HG03378 (cell line): ENCODE data around the gene PARD3B.

Source experiments
- ATAC-seq: cut with Tn5 transposase; IDR thresholded peaks from one replicate; pipeline ENCODE4 v1.9.1; 2021; ENCODE audit warnings: mild to moderate bottlenecking, moderate library complexity; ENCODE audit not compliant: unreplicated experiment

Gene PARD3B, protein sequence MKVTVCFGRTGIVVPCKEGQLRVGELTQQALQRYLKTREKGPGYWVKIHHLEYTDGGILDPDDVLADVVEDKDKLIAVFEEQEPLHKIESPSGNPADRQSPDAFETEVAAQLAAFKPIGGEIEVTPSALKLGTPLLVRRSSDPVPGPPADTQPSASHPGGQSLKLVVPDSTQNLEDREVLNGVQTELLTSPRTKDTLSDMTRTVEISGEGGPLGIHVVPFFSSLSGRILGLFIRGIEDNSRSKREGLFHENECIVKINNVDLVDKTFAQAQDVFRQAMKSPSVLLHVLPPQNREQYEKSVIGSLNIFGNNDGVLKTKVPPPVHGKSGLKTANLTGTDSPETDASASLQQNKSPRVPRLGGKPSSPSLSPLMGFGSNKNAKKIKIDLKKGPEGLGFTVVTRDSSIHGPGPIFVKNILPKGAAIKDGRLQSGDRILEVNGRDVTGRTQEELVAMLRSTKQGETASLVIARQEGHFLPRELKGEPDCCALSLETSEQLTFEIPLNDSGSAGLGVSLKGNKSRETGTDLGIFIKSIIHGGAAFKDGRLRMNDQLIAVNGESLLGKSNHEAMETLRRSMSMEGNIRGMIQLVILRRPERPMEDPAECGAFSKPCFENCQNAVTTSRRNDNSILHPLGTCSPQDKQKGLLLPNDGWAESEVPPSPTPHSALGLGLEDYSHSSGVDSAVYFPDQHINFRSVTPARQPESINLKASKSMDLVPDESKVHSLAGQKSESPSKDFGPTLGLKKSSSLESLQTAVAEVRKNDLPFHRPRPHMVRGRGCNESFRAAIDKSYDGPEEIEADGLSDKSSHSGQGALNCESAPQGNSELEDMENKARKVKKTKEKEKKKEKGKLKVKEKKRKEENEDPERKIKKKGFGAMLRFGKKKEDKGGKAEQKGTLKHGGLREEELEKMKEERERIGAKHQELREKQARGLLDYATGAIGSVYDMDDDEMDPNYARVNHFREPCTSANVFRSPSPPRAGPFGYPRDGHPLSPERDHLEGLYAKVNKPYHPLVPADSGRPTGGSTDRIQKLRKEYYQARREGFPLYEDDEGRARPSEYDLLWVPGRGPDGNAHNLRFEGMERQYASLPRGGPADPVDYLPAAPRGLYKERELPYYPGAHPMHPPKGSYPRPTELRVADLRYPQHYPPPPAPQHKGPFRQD (N-terminal part only)

DNA sequence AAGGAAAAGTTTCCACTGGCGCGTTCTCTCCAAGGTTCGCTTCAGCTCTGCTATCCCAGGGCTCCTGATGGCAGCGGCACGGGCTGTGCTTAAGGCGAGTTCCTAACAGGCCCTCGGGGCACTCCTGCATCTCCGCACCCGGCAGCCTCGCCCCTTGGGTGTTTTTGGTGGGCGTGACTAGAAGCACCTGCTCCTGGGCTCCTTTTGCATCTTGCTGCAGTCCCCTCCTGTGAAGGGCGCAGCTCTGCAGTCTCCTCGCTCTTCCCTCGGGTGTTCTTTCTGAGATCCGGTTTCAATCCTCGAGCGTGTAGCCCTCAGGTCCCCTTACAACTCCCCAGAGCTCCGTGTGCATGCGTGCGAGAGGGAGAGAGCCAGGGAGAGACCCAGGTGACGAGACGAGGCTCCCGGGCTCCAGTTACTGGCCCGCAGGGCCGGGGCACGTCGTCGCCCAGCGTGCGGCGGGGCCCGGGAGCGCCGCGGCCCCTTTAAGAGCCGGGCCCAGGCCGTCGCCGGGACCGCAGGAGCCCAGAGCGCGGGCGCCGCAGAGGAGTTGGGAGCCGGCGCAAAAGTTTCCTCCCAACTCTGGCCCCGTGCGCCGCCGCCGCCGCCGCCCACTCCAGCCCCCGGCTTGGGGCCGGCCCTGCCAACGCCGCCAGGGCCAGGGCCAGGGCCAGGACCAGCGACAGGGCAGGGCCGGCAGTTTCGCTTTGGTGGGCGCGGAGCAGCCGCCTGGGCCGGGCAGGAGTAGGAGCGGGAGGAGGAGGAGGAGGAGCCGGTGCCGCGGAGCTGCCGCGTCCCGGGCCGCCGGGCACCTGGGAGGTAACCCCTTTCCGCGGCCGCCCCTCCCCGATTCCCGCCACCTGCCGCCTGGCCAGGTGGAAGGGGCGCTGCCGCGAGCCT lies at the start of gene PARD3B:
Gene PARD3B, plus strand, starts transcription at position 515 of the 900 bp plus-strand sequence. CDS start 525 bp downstream, outside the sequence.
- peak; percentile 49 for ATAC-seq

DNA sequence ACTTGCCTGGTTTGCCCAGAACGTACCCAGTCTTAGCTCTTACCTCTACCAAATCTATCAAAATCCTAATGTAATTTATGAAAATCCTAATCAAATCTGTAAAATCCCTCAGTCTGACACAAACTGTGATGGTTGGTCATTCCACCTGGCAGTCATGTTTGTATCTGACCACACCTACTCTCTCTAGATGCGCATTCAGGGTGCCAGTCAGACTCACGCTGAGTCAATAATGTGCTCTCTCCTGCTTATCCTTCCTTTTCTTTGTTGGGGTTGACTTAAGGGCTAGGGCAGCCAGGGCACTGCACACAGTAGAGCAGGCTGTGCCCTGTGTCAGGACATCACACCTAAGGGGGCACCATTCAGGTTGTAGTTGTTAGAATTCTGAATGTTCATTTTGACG lies 48.5 kb upstream of the PARD3B start:
- no peak for ATAC-seq

- ATAC-seq = no peak
Measured at GRCh38 chr2:204497855-204498254, 47.4 kb upstream of the PARD3B start.

- ATAC-seq = no peak
Measured at GRCh38 chr2:204498291-204498690, 47.0 kb upstream of the PARD3B start.

- no peak for ATAC-seq
Measured at GRCh38 chr2:204503869-204504268, 41.4 kb upstream of the PARD3B start.

GRCh38 chr2:204504594-204504993 lies 40.7 kb upstream of the PARD3B start:
- no peak for ATAC-seq

GRCh38 chr2:204505488-204505887 lies 39.8 kb upstream of the PARD3B start:
- no peak for ATAC-seq

GRCh38 chr2:204505946-204506345 lies 39.3 kb upstream of the PARD3B start:
- no peak for ATAC-seq

DNA sequence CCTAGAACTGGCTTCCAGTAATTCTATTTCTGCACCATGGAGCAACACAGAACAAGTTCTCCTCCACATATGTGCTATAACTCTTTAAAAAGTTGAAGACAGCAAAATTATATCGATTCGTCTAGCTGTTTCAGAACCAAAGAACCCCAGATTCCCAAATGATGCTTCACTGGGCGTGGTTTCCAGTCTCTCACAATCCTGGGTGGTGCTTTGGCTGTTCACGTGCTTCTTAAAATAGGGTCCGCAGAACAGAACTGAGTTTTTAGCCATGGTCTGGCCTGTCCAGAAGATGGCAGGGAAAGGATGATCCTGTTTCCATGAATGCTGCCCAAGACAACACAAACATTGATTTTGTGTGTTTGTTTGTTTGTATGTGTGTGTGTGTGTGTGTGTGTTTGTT lies 37.6 kb upstream of the PARD3B start:
- no peak for ATAC-seq

DNA sequence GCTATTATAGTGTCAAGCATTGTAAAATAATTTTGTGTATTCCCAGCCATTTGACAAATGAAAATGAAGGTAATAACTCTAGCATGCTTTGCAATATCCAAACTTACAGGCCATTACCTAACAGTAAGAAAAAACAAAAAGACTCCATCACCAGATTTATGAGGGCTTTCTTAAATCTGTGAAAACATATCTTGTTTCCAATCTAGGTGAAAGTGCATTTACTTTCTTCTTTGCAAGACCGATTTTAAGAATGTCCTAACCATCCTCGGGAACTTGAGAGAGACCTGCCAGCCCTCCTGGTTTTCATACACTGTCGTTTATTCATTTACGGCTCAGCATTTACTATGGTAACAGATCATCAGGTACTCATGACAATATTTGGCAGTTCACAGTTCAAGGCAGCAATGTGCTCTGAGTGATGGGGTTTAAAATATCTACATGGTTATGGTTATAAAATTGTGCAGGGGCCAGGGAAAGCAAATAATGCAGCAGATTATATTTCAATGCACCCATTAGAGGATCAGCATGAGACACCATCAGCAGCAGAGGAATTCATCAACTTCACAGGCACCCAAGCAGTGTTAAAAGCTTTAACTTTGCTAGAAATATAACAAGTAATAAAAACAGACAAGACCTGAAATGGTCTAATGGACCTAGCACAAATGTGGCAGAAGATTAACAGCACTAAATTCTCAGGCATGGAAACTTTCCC lies 34.4 kb upstream of the PARD3B start:
- no peak for ATAC-seq

- ATAC-seq = no peak
Measured at GRCh38 chr2:204514439-204514838, 30.8 kb upstream of the PARD3B start.

DNA sequence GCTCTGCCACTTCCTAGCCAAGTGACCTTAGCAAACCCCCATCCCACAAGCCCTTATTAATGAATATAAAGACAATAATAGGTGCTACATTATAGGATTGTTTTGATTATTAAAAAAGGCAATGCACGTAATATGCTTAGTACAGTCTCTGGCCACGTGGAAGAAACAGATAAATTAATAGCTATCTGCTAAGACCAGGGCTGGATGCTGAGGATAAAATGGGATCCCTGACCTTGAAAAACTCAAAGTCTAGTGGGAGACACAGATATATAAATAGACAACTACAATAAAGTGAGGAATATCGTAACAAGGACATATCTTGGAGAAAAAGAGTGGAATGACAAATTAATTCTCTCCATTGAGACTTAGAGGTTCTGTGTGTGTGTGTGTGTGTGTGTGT lies 29.9 kb upstream of the PARD3B start:
- no peak for ATAC-seq

DNA sequence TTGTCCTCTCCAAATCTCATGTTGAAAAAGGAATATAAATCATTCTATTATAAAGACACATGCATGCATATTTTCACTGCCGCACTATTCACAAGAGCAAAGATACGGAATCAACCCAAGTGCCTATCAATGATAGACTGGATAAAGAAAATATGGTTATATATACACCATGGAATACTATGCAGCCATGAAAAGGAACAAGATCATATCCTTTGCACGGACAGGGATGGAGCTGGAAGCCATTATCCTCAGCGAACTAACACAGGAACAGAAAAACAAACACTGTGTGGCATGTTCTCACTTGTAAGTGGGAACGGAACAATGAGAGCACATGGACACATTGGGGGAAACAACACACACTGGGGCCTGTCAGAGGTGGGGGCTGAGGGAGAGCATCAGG lies 28.1 kb upstream of the PARD3B start:
- no peak for ATAC-seq

GRCh38 chr2:204529795-204530463 lies 15.3 kb upstream of the PARD3B start:
- ATAC-seq = no peak

- ATAC-seq = no peak
Measured at GRCh38 chr2:204530464-204530805, 14.8 kb upstream of the PARD3B start.

- no peak for ATAC-seq
Measured at GRCh38 chr2:204533629-204534370, 11.5 kb upstream of the PARD3B start.

- ATAC-seq = no peak
Measured at GRCh38 chr2:204535356-204535755, 9.9 kb upstream of the PARD3B start.

DNA sequence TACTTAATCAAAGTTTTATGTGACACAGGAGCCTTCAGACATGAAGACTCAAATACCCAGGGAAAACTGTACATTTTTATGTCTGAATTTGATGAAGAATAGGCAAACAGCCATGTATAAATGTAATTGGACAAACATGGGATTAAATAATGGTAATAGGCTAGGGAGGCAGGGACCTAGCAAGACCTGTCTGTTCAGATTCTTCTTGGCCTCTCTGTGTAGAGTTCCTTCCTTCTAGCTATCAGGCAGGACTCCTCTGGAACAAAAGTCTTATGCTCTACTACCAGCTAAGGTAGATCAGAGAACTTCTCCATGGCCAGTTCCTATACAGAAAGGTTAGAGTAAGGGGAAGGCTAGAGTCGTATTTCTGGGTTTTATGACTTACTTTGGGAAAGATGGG lies 9.5 kb upstream of the PARD3B start:
- ATAC-seq = no peak
